Keratinocyte (primary cell): ENCODE results near the gene DNAJC13. TPM values are rescaled to one million over a fixed set of nuclear protein-coding genes. Genes with fewer than 3 reads are reported as not detected.

Experiments
- DNase-seq: peaks from one replicate; pipeline ENCODE4 v3.0.0-alpha.2; 2011; ENCODE audit warnings: low read depth, missing footprints, low spot score
- FAIRE-seq: peaks from 2 replicates; lab custom pipeline; 2011; peaks lifted over from hg19 to GRCh38; lab: Jason Lieb, UNC
- H2AFZ ChIP-seq: 2 replicates; pipeline ENCODE4 v1.6.0; 2012; ENCODE audit warnings: low read length, control low read depth, inconsistent platforms; ENCODE audit not compliant: control insufficient read depth
- H3K27ac ChIP-seq: 2 replicates; pipeline ENCODE4 v1.5.1; 2011; ENCODE audit warnings: low read length; ENCODE audit not compliant: control insufficient read depth, insufficient read depth
- H3K27me3 ChIP-seq: 3 replicates; pipeline ENCODE4 v1.6.0; 2011; ENCODE audit warnings: low read length; ENCODE audit not compliant: control insufficient read depth, insufficient read depth; ENCODE audit errors: extremely low read depth
- H3K36me3 ChIP-seq, 2 experiments: 2 replicates in 1 of 2; 3 replicates in 1 of 2; pipeline ENCODE4 v1.5.1; 2011; ENCODE audit warnings: low read length in 2 of 2, mild to moderate bottlenecking in 1 of 2; ENCODE audit not compliant: control insufficient read depth in 2 of 2, insufficient read depth in 2 of 2; ENCODE audit errors: extremely low read depth in 1 of 2
- H3K4me1 ChIP-seq: 3 replicates; pipeline ENCODE4 v1.5.1; 2011; ENCODE audit warnings: low read length; ENCODE audit not compliant: control insufficient read depth, insufficient read depth; ENCODE audit errors: extremely low read depth
- H3K4me2 ChIP-seq: 3 replicates; pipeline ENCODE4 v1.6.0; 2011; ENCODE audit warnings: low read depth, low read length; ENCODE audit not compliant: control insufficient read depth, insufficient read depth; ENCODE audit errors: extremely low read depth
- H3K4me3 ChIP-seq, 3 experiments: fragments of 200-600 bp in 1 of 3; sonication (generic) in 1 of 3; 2 replicates in 2 of 3; 3 replicates in 1 of 3; pipeline ENCODE4 v1.5.1; 2011 to 2016; ENCODE audit warnings: low read length in 3 of 3, mild to moderate bottlenecking in 3 of 3, control low read depth in 2 of 3, inconsistent platforms in 1 of 3, low read depth in 1 of 3, mixed read lengths in 1 of 3, mixed run types in 1 of 3, moderate library complexity in 1 of 3; ENCODE audit not compliant: control insufficient read depth in 2 of 3, insufficient read depth in 2 of 3; ENCODE audit errors: extremely low read depth in 1 of 3
- H3K79me2 ChIP-seq: 2 replicates; pipeline ENCODE4 v1.6.0; 2012; ENCODE audit warnings: low read length; ENCODE audit not compliant: control insufficient read depth, insufficient read depth
- H3K9ac ChIP-seq: 3 replicates; pipeline ENCODE4 v1.6.0; 2011; ENCODE audit warnings: low read length; ENCODE audit not compliant: control insufficient read depth, insufficient read depth; ENCODE audit errors: extremely low read depth
- H3K9me1 ChIP-seq: 3 replicates; pipeline ENCODE4 v1.6.0; 2011; ENCODE audit warnings: low read length; ENCODE audit not compliant: control insufficient read depth, insufficient read depth; ENCODE audit errors: extremely low read depth
- H3K9me3 ChIP-seq: 2 replicates; pipeline ENCODE4 v1.5.1; 2012; ENCODE audit warnings: low read depth, low read length; ENCODE audit not compliant: control insufficient read depth
- H4K20me1 ChIP-seq: 3 replicates; pipeline ENCODE4 v1.6.0; 2011; ENCODE audit warnings: low read length; ENCODE audit not compliant: control insufficient read depth, insufficient read depth; ENCODE audit errors: extremely low read depth
- EZH2 ChIP-seq: IDR thresholded peaks from one replicate; pipeline ENCODE4 v1.6.1; 2012; ENCODE audit warnings: inconsistent platforms, mild to moderate bottlenecking, low read length, moderate library complexity
- dilution Hi-C: fragments of 300-500 bp; cut with MboI; formaldehyde crosslinking; loops from one replicate; pipeline ENCODE4 v1.7.0; 2020; ENCODE audit warnings: low sequenced_read_pairs; ENCODE audit not compliant: extremely low pct_ligation_motif_present
- polyA plus RNA-seq, 5 experiments: library from polyadenylated mRNA; depleted of rRNA in 3 of 5; stranded (reverse) in 3 of 5; stranded (forward) in 1 of 5; unstranded in 1 of 5; fragments of >200 nt; gene quantifications; 1 replicate in 1 of 5; 2 replicates in 3 of 5; 3 replicates in 1 of 5; pipeline versions ENCODE4 v1.2.1 to v1.2.3, GENCODE V29; 2011 to 2012; ENCODE audit warnings: missing spikeins in 2 of 5, low read depth in 1 of 5, low replicate concordance in 1 of 5
- TF ChIP-seq, protein P1 (sequence below), 3 experiments: IDR thresholded peaks in 1 of 3; conservative IDR thresholded peaks in 1 of 3; optimal IDR thresholded peaks in 1 of 3; 2 replicates in 2 of 3; 3 replicates in 1 of 3; pipeline versions ENCODE3 to v1.5.1; 2011; ENCODE audit warnings: low read length in 3 of 3, mild to moderate bottlenecking in 3 of 3, moderate library complexity in 2 of 3, control low read depth in 1 of 3, inconsistent platforms in 1 of 3; ENCODE audit not compliant: insufficient read depth in 2 of 3; ENCODE audit errors: extremely low read depth in 1 of 3

The DNAJC13 gene
- polyA plus RNA-seq, 1 donor (not counting 4 experiments of a cell fraction or from before 2014, with no cell fraction given), result 24.3 TPM

DNA sequence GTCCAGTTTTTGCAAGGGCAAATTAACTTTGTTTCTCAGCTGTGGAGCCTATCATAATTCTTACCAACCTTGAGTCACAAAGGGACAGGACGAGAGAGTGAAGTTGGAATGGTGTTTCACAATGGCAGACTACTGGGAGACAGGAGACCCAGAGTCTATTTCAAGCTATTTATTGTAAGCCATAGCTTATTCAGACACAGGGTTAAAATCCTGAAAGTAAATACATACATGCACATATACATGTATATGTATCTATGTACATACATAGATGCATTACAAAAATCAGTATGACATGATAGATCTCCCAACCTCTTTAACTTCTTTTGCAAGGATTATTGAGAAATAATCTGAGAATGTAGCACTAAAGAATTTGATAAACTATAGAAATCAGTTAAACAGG is 86.3 kb downstream of the DNAJC13 start:
- DNase-seq (no peak), FAIRE-seq (no peak)
- Histone ChIP-seq H3K4me1 (no peaks in the 10 kb centered on the region), H3K27me3 (no peaks in the 10 kb centered on the region), H4K20me1 (no peaks in the 10 kb centered on the region), H3K36me3 (peaks cover 14% of the 10 kb centered on the region in 2 experiments), H3K4me3 (no peak overlapping the region), H3K9me1 (no peaks in the 10 kb centered on the region), H3K79me2 (no peaks in the 10 kb centered on the region), H3K9me3 (no peaks in the 10 kb centered on the region), H3K27ac (no peak overlapping the region), H3K9ac (no peak overlapping the region), H2AFZ (no peak overlapping the region), H3K4me2 (no peak overlapping the region)
- dilution Hi-C loops, result no loop called here
- no peak for TF ChIP-seq EZH2
- TF ChIP-seq, protein P1, sequence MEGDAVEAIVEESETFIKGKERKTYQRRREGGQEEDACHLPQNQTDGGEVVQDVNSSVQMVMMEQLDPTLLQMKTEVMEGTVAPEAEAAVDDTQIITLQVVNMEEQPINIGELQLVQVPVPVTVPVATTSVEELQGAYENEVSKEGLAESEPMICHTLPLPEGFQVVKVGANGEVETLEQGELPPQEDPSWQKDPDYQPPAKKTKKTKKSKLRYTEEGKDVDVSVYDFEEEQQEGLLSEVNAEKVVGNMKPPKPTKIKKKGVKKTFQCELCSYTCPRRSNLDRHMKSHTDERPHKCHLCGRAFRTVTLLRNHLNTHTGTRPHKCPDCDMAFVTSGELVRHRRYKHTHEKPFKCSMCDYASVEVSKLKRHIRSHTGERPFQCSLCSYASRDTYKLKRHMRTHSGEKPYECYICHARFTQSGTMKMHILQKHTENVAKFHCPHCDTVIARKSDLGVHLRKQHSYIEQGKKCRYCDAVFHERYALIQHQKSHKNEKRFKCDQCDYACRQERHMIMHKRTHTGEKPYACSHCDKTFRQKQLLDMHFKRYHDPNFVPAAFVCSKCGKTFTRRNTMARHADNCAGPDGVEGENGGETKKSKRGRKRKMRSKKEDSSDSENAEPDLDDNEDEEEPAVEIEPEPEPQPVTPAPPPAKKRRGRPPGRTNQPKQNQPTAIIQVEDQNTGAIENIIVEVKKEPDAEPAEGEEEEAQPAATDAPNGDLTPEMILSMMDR (optimal IDR thresholded peaks at IDR 0.05 in 1 of 3, IDR thresholded peaks at IDR 0.05 in 1 of 3, conservative IDR thresholded peaks at IDR 0.05 in 1 of 3; ENCODE audit: extremely low read depth in 1 of 3, insufficient read depth in 2 of 3, low read length in 3 of 3), result no peak

DNA sequence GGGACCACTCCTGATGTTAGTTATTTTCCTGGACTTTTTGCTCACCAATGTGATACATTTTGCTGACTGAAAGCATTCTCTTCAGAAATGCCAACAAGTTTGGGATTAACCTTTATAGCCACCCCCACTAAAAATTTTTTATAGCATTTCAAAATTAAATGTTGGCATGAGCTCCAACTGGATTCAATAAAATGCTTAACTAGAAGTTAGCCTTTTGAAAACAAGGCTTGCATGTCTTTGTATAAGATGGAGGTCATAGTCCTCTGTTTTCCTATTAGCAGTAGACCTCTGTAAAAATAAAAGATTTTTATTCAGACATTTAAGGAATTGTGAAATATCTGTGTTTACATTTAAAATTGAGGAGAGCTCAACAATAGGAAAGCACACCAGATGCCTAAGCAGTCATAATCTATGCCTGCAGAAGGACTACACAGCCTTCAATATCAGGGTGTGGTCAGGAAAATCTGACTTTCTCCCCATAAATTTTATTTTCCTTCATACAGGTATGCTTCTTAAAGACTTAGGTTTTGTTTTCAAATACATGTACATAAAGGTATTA is 87.2 kb downstream of the DNAJC13 start:
- no peak overlapping the region for H2AFZ ChIP-seq
- FAIRE-seq, result no peak

More for the DNA sequence above, 87.2 kb downstream of the DNAJC13 start:
- Histone ChIP-seq H3K4me3 (no peak overlapping the region), H3K79me2 (no peaks in the 10 kb centered on the region), H3K27me3 (no peaks in the 10 kb centered on the region), H3K36me3 (peaks cover 11 to 16% of the 10 kb centered on the region in 2 experiments), H3K9ac (no peak overlapping the region), H4K20me1 (no peaks in the 10 kb centered on the region), H3K9me1 (no peaks in the 10 kb centered on the region), H3K9me3 (no peaks in the 10 kb centered on the region), H3K27ac (no peak overlapping the region), H3K4me1 (no peaks in the 10 kb centered on the region), H3K4me2 (no peak overlapping the region)
- dilution Hi-C loops, result no loop called here
- TF ChIP-seq EZH2, result no peak
- TF ChIP-seq, protein P1 (optimal IDR thresholded peaks at IDR 0.05 in 1 of 3, IDR thresholded peaks at IDR 0.05 in 1 of 3, conservative IDR thresholded peaks at IDR 0.05 in 1 of 3; ENCODE audit: extremely low read depth in 1 of 3, insufficient read depth in 2 of 3, low read length in 3 of 3), result no peak
- no peak for DNase-seq
